ENCODE results near the gene MCM9. TPM values are rescaled to one million over a fixed set of nuclear protein-coding genes. Genes with fewer than 3 reads are reported as not detected.
"Not testable (repeated sequence)": the region's sequence is repeated elsewhere in the genome, so short reads cannot be mapped to it uniquely, and the experiment has no call there.

Gene MCM9
- polyA plus RNA-seq, 4 donors: 22.9 to 27.3 (median 25.2) TPM

DNA sequence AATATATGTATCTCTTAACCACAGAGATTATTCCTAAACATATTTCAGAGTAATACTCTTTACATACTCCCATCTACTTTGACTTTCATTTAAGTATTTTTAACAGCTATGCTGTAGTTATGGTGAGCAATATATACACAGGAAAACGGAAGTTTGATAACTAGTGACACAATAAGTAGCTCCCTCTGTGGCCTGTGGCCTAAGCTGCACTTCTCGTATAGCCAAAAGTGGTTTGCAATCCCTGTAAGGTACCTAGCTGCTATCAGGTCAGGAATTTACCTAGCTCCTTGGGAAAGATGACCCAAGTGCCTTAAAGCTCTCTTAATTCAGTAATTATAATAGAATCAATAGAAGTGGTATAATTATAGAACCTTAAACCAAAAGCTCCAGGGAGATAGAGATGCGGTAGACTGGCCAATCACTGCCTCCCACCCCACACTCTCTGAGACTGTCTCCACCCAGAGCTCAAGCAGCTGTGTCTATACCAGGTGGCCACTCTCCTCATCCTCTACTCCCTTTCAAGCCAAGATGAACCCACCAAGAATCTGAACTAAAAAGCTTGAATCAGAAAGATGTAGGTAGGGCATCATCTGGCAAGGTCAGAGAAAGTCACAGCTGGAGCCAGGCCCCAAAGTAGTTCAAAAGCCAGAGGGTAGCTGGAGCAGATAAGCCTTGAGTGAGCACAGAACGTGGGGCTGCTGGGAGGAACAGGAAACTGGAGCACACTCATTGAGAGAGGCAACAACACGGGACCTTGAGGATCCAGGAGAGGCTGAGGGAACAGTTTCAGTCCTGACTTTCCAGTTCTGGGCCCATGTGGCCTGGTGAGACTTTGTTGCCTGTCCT lies 125.9 kb downstream of the MCM9 start:
- no peak for DNase-seq (ENCODE audit: low read depth in 4 of 4, low spot score in 2 of 4)

- no peak for DNase-seq (ENCODE audit: low read depth in 4 of 4, low spot score in 2 of 4)
Measured at GRCh38 chr6:118804091-118804490, 130.9 kb downstream of the MCM9 start.

GRCh38 chr6:118801257-118801656 lies 133.7 kb downstream of the MCM9 start:
- DNase-seq (ENCODE audit: low read depth in 4 of 4, low spot score in 2 of 4): no peak

DNA sequence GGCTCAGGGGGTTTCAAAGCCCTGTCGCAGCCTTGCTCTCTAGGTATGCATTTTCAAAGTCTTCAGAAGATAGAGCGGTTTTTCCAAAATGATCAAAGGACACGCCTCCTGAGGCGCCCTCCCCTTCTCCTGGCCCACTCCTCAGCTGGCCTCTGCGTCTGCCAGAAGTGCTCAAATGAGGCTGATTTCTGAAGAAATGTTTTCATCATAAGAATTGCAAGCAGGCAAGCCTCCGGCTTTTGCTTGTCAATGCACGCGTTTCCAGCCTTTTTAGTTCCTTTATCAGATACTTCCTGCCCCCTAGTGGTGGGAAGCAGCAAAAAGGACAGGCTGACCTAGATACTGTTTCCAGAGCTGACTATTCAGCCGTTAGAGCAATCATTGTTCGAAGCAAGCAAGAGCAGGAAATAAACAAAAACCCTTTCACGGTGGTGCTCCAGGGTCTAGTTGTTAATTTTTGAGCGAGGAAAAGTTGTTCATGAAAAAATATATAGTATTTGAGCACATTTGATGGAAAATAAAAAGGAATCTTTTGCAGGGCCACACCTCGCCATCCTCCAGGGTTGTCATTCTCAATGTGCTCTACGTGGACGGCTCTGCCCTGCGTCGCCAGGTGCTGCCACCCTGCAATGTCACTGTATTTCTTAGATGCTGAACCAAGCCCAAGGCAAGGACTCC lies 134.4 kb downstream of the MCM9 start:
- DNase-seq (ENCODE audit: low read depth in 4 of 4, low spot score in 2 of 4): peak; percentile 56 to 82 (median 66)

GRCh38 chr6:118799826-118800225 lies 135.1 kb downstream of the MCM9 start:
- no peak for DNase-seq (ENCODE audit: low read depth in 4 of 4, low spot score in 2 of 4)

DNA sequence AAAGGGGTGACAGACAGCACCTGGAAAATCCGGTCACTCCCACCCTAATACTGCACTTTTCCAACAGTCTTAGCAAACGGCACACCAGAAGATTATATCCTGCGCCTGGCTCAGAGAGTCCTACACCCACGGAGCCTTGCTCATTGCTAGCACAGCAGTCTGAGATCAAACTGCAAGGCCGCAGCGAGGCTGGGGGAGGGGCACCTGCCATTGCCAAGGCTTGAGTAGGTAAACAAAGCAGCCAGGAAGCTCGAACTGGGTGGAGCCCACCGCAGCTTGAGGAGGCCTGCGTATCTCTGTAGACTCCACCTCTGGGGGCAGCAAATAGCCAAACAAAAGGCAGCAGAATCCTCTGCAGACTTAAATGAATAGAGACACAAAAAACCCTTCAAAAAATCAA lies 138.4 kb downstream of the MCM9 start:
- DNase-seq (ENCODE audit: low read depth in 4 of 4, low spot score in 2 of 4): not testable (repeated sequence)

- no peak for DNase-seq (ENCODE audit: low read depth in 4 of 4, low spot score in 2 of 4)
Measured at GRCh38 chr6:118791499-118791898, 143.5 kb downstream of the MCM9 start.

DNA sequence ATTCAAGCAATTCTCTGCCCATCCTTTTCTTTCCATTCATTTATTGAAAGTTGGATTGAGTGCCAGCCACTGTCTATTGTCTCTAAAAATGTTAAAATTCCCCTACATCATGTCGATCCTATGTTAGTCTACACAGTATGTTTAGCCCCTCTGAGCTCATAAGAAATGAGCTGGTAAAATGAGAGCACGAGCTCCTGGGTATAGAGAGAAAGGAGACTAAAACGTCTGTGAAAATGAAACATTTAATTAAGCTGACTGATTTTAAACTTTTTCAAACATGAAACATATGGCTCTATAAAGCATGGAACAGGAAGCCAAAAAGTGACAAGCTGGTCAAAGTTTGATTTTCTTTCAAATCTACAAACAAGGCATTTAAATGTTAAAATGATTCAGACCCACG lies 145.0 kb downstream of the MCM9 start:
- no peak for DNase-seq (ENCODE audit: low read depth in 4 of 4, low spot score in 2 of 4)

DNA sequence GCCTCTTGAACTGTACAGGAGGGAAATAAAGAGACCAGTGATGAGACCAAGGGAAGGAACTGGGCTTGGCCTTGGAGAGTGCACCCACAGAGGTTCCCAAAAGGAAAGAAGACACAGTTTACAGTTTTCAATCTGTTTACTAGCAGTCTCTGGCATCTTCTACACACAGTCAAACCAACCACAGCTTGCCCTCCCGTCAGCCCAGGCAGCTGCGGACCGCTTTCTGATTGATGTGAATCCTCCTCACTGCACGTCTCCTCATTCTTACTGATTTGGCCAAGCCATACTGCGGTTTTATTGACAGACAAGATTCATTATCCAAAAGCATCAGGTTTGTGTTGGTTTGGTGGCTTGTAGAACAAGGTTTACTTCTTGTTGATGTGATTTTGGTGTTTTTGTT lies 145.5 kb downstream of the MCM9 start:
- DNase-seq (ENCODE audit: low read depth in 4 of 4, low spot score in 2 of 4): no peak

GRCh38 chr6:118788702-118789101 lies 146.3 kb downstream of the MCM9 start:
- no peak for DNase-seq (ENCODE audit: low read depth in 4 of 4, low spot score in 2 of 4)

- no peak for DNase-seq (ENCODE audit: low read depth in 4 of 4, low spot score in 2 of 4)
Measured at GRCh38 chr6:118787724-118788423, 147.1 kb downstream of the MCM9 start.

DNA sequence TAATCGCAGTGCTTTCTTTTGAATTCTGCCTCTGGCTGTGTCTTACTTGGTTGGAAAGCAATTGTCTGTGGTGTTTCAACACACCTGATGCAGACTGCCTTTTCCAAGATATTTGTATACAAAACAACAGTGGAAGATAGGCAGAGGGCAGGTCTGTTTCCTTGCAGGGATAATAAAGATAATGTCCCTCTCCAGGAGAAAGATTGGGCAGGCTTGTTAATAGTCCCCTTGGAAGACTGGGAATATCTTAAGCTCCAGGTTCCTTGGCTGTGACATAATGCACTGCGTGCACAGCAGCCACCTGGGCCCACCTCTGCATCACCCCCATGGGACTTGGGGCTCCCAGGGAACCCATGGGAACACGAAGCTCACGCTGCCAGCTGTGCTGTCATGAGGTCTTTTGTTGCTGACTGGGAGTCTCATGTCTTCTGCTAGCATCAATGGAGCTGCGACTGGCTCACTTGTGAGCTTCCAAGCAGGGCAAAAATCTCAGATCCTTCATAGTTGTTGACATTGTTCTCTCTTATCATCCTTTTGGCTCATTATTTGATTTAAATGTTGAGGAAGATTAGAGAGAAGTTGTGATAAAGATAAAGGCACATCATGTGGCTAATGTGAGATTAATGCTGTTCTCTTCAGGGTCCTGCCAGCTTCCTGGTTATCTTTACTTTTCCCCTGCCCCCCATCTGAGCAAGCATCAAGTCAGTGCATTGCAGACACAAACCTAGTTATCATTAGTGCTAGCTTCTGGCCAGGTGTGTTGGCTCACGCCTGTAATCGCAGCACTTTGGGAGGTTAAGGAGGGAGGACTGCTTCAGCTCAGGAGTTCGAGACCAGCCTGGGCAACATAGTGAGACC lies 148.1 kb downstream of the MCM9 start:
- DNase-seq (ENCODE audit: low read depth in 4 of 4, low spot score in 2 of 4): no peak

DNA sequence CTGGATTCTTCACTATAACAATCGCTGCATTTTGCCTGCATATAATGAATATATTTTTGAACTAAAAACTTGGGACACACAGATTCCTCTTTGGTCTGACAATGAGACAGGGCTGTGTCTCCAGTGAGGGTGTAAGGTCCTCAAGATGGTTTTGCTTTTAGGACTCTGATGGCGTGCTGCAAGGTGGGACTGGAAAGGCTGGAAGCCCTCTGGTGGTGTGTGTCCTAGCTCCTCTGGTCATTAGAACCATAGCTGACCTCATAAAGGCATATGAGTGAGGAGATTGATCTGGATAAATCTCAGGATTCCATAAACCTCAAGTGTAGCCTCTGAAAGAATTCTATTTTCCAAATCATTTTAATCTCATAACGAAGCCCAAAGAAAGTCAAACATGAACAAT lies 149.4 kb downstream of the MCM9 start:
- DNase-seq (ENCODE audit: low read depth in 4 of 4, low spot score in 2 of 4): no peak

- DNase-seq (ENCODE audit: low read depth in 4 of 4, low spot score in 2 of 4): no peak
Measured at GRCh38 chr6:118784641-118785164, 150.3 kb downstream of the MCM9 start.

- no peak for DNase-seq (ENCODE audit: low read depth in 4 of 4, low spot score in 2 of 4)
Measured at GRCh38 chr6:118783931-118784550, 150.9 kb downstream of the MCM9 start.

DNA sequence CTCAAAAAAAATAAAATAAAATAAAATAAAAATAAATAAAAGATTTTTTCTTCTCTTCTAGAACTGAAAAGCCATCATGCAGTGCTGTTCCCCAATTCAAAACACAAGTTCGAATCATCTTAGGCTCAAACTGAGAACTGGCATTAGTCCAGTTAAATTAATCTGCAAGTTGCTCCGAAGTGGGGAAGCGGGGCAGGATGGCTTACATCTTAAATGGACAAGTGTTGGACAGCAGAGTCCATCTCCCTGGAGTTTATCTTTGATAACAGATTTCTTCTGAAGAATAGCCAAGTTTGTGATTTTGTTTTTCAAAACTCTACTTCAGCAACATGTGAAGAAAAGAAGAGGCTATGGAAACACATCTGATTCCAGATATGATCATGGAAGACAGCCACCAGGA lies 152.3 kb downstream of the MCM9 start:
- no peak for DNase-seq (ENCODE audit: low read depth in 4 of 4, low spot score in 2 of 4)

DNA sequence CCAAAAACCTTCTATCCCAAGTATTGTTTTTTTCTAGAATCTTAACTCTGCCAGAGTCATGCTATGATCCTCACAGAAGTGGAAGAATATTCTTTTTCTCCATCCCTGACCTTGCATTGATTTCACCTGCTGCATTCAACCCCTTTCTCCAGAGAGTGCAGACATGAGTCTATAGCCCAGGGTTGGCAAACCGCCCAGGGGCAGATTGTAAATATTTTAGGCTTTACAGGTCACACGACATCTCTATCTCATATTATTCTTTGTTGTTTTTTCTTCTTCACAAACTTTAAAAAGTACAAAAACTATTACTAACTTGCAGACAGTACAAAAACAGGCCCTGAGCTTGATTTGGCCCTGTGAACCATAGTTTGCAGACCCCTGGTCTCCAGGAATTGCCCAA lies 153.1 kb downstream of the MCM9 start:
- DNase-seq (ENCODE audit: low read depth in 4 of 4, low spot score in 2 of 4): no peak

DNA sequence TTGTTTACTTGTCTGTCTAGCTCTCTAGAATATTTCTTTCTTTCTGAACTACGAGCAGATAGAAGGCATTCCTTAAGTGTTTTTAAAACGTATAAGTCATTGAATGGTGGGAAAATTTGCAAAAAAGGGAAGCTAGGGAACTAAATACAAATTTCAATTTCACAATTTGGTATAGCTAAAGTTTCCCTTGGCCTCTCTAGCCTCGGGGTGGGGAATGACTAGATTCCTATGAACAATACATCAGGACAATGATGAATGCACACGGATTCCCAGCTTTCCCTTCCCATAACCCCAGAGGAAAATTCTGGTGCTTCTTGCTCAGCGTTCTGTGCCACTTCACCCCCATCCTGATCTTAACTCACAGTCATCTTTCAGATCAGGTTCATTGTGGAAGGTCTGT lies 154.3 kb downstream of the MCM9 start:
- DNase-seq (ENCODE audit: low read depth in 4 of 4, low spot score in 2 of 4): no peak

GRCh38 chr6:118776607-118777549 lies 158.1 kb downstream of the MCM9 start:
- DNase-seq (ENCODE audit: low read depth in 4 of 4, low spot score in 2 of 4): peak in 1 of 4 donors; percentile 58

All from left renal cortex interstitium (tissue), 4 donors.